Aorta (tissue), 5 donors: ENCODE data around the gene IGF1R. TPM values are rescaled to one million over a fixed set of nuclear protein-coding genes. Genes with fewer than 3 reads are reported as not detected.
A peak's percentile ranks its signal among the peaks of the same experiment; 100 is the strongest.

Experiments used
- ATAC-seq: fragments of 200-7000 bp; cut with Tn5 transposase; one replicate; pipeline ENCODE4 v1.9.1; 2022; ENCODE audit warnings: moderate library complexity; ENCODE audit not compliant: low FRiP score
- DNase-seq, 2 donors: peaks; one replicate each; pipeline ENCODE4 v3.0.0-alpha.2; 2020
- H3K27ac ChIP-seq, 2 donors: one replicate each; pipeline ENCODE4 v1.5.1; 2013; ENCODE audit warnings: low read length in 2 of 2, mild to moderate bottlenecking in 2 of 2, moderate library complexity in 2 of 2, control low read depth in 1 of 2, inconsistent platforms in 1 of 2, low read depth in 1 of 2
- H3K27me3 ChIP-seq, 2 donors: one replicate each; pipeline ENCODE4 v1.6.1; 2013; ENCODE audit warnings: control low read depth in 1 of 2, low read length in 1 of 2, mild to moderate bottlenecking in 1 of 2, moderate library complexity in 1 of 2; ENCODE audit not compliant: insufficient read depth in 2 of 2, control insufficient read depth in 1 of 2
- H3K36me3 ChIP-seq, 2 donors: one replicate each; pipeline ENCODE4 v1.6.1; 2013; ENCODE audit warnings: control low read depth in 1 of 2, low read length in 1 of 2, mild to moderate bottlenecking in 1 of 2; ENCODE audit not compliant: insufficient read depth in 2 of 2, control insufficient read depth in 1 of 2
- H3K4me1 ChIP-seq, 2 donors: one replicate each; pipeline ENCODE4 v1.6.1; 2013; ENCODE audit warnings: low read length in 2 of 2, control low read depth in 1 of 2, mild to moderate bottlenecking in 1 of 2, moderate library complexity in 1 of 2; ENCODE audit not compliant: insufficient read depth in 2 of 2, control insufficient read depth in 1 of 2
- H3K4me3 ChIP-seq, 2 donors: one replicate each; pipeline ENCODE4 v1.5.1; 2013; ENCODE audit warnings: low read length in 2 of 2, control low read depth in 1 of 2, mild to moderate bottlenecking in 1 of 2
- H3K9me3 ChIP-seq: one replicate; pipeline ENCODE4 v1.6.1; 2013; ENCODE audit warnings: mild to moderate bottlenecking, low read length; ENCODE audit not compliant: control insufficient read depth
- WGBS, 2 donors: extraction: QIAGEN DNeasy Blood & Tissue Kit; methylation state at CpG; one replicate each; pipeline ENCODE4 v1.1.7; 2013; 5-methylcytosine and 5-hydroxymethylcytosine counted together
- intact Hi-C, 2 donors: fragments of 100-400 bp; cut with DNase I; formaldehyde crosslinking; loops; one replicate each; pipeline versions ENCODE4 v1.14.2 to v1.15.0; 2022
- polyA plus RNA-seq, 2 donors: library from polyadenylated mRNA; stranded (reverse); fragments of 200-250 nt; gene quantifications; one replicate each; pipeline ENCODE4 v1.2.3, GENCODE V29; 2013
- total RNA-seq, 2 donors: library from RNA; stranded (reverse); fragmentation: NEBNext Ultra II Directional; extraction: Animal tissue kit (Norgen Biotek cat#: 25700); gene quantifications; one replicate each; pipeline ENCODE4 v1.2.1, GENCODE V29; 2021
- donor health status: healthy with polysubstance abuse.
- donor health status: Bipolar disorder and iron deficiency.
- donor health status: DM: no; HTN: no; CAD: no.
- donor health status: DM: no; HTN: no; CAD: no.
- donor health status: DM: yes; HTN: yes; CAD: no.

The IGF1R gene
- total and polyA plus RNA-seq, 4 donors: 7.5 to 137 (median 50.7) TPM

- intact Hi-C loops: loop anchor here (5.0 to 10.0 kb wide), 3 partner anchors 120 to 277 kb away; no protein-coding TSS in a partner anchor
- Histone ChIP-seq H3K36me3 (no peaks in the 10 kb centered on the region), H3K4me1 (peaks cover 0 to 5% of the 10 kb centered on the region in 2 donors), H3K27ac (peak overlapping the region in 1 of 2 donors; percentile 73), H3K4me3 (no peak overlapping the region), H3K27me3 (no peaks in the 10 kb centered on the region), H3K9me3 (no peaks in the 10 kb centered on the region)
- 56 to 57% methylated on average over 9 of the region's 9 CpGs for WGBS, 2 donors
- ATAC-seq (no peak), DNase-seq (no peak)
Measured at GRCh38 chr15:98777426-98777825, 129.1 kb downstream of the IGF1R start.

- no peaks in the 10 kb centered on the region for H3K27me3 ChIP-seq
- ATAC-seq: no peak
- no peak overlapping the region for H3K4me3 ChIP-seq
- no peak for DNase-seq
- no peaks in the 10 kb centered on the region for H3K9me3 ChIP-seq
- peak overlapping the region in 1 of 2 donors; percentile 13 for H3K27ac ChIP-seq
- H3K36me3 ChIP-seq: no peaks in the 10 kb centered on the region
- H3K4me1 ChIP-seq: peaks cover 0 to 5% of the 10 kb centered on the region in 2 donors
- WGBS, 2 donors: 77 to 79% methylated on average over 3 of the region's 3 CpGs
- intact Hi-C loops: loop anchor here (5.0 to 10.0 kb wide), 3 partner anchors 121 to 276 kb away; no protein-coding TSS in a partner anchor
Measured at GRCh38 chr15:98778263-98778959, 130.1 kb downstream of the IGF1R start.

- H3K9me3 ChIP-seq: no peaks in the 10 kb centered on the region
- no peak overlapping the region for H3K27ac ChIP-seq
- DNase-seq: no peak
- intact Hi-C loops: loop anchor here (5.0 to 10.0 kb wide), 3 partner anchors 122 to 276 kb away; no protein-coding TSS in a partner anchor
- H3K4me3 ChIP-seq: no peak overlapping the region
- H3K4me1 ChIP-seq: peaks cover 0 to 5% of the 10 kb centered on the region in 2 donors
- H3K27me3 ChIP-seq: no peaks in the 10 kb centered on the region
- no peaks in the 10 kb centered on the region for H3K36me3 ChIP-seq
- ATAC-seq: no peak
- 39 to 45% methylated on average over 4 of the region's 4 CpGs for WGBS, 2 donors
Measured at GRCh38 chr15:98778960-98779359, 130.6 kb downstream of the IGF1R start.

GRCh38 chr15:98779463-98780071, 131.2 kb downstream of the IGF1R start:
- DNase-seq (peak; percentile 84 to 94), ATAC-seq (peak; percentile 90)
- H3K4me3 ChIP-seq: no peak overlapping the region
- no peaks in the 10 kb centered on the region for H3K36me3 ChIP-seq
- H3K4me1 ChIP-seq: peaks cover 0 to 5% of the 10 kb centered on the region in 2 donors
- intact Hi-C loops: loop anchor here (5.0 to 10.0 kb wide), 3 partner anchors 122 to 275 kb away; no protein-coding TSS in a partner anchor
- 31 to 42% methylated on average over 16 of the region's 16 CpGs for WGBS, 2 donors
- peak overlapping the region in 1 of 2 donors; percentile 17 for H3K27ac ChIP-seq
- H3K9me3 ChIP-seq: no peaks in the 10 kb centered on the region
- H3K27me3 ChIP-seq: no peaks in the 10 kb centered on the region

- Histone ChIP-seq H3K27ac (no peak overlapping the region), H3K9me3 (no peaks in the 10 kb centered on the region), H3K36me3 (no peaks in the 10 kb centered on the region), H3K4me3 (no peak overlapping the region), H3K4me1 (peaks cover 2 to 11% of the 10 kb centered on the region in 2 donors), H3K27me3 (no peaks in the 10 kb centered on the region)
- intact Hi-C loops: no loop called here
- ATAC-seq (no peak), DNase-seq (no peak)
- 93 to 94% methylated on average over 1 of the region's 1 CpG for WGBS, 2 donors
Measured at GRCh38 chr15:98781838-98782237, 133.5 kb downstream of the IGF1R start.

- peaks cover 2 to 16% of the 10 kb centered on the region in 2 donors for H3K4me1 ChIP-seq
- DNase-seq: no peak
- H3K4me3 ChIP-seq: no peak overlapping the region
- intact Hi-C loops: no loop called here
- no peaks in the 10 kb centered on the region for H3K9me3 ChIP-seq
- ATAC-seq: no peak
- 47 to 90% methylated on average over 1 of the region's 1 CpG for WGBS, 2 donors
- H3K27me3 ChIP-seq: no peaks in the 10 kb centered on the region
- no peak overlapping the region for H3K27ac ChIP-seq
- no peaks in the 10 kb centered on the region for H3K36me3 ChIP-seq
Measured at GRCh38 chr15:98782801-98783200, 134.5 kb downstream of the IGF1R start.

- DNase-seq: no peak
- intact Hi-C loops: loop anchor here in 1 of 2 donors (5.0 kb wide), 1 partner anchor 48 kb away; no protein-coding TSS in a partner anchor
- Histone ChIP-seq H3K36me3 (no peaks in the 10 kb centered on the region), H3K27me3 (no peaks in the 10 kb centered on the region), H3K9me3 (no peaks in the 10 kb centered on the region), H3K4me1 (peaks cover 4 to 13% of the 10 kb centered on the region in 2 donors), H3K4me3 (no peak overlapping the region), H3K27ac (no peak overlapping the region)
- no peak for ATAC-seq
- 71 to 75% methylated on average over 3 of the region's 3 CpGs for WGBS, 2 donors
Measured at GRCh38 chr15:98785431-98785806, 137.1 kb downstream of the IGF1R start.

GRCh38 chr15:98785807-98786621, 137.7 kb downstream of the IGF1R start:
- intact Hi-C loops: loop anchor here in 1 of 2 donors (5.0 kb wide), 1 partner anchor 49 kb away; no protein-coding TSS in a partner anchor
- H3K4me3 ChIP-seq: no peak overlapping the region
- H3K4me1 ChIP-seq: peaks cover 5 to 13% of the 10 kb centered on the region in 2 donors
- ATAC-seq: no peak
- no peaks in the 10 kb centered on the region for H3K27me3 ChIP-seq
- WGBS, 2 donors: 83 to 87% methylated on average over 9 of the region's 9 CpGs
- no peak overlapping the region for H3K27ac ChIP-seq
- H3K36me3 ChIP-seq: no peaks in the 10 kb centered on the region
- H3K9me3 ChIP-seq: no peaks in the 10 kb centered on the region
- DNase-seq: no peak
